SKM-1 (cell line): ENCODE measurements around the gene POTEE.
"Not testable (repeated sequence)": the region's sequence is repeated elsewhere in the genome, so short reads cannot be mapped to it uniquely, and the experiment has no call there.

Source experiments
- DNase-seq: peaks from one replicate; lab custom pipeline; 2025; ENCODE audit not compliant: unreplicated experiment; lab: John Stamatoyannopoulos, UW

The POTEE gene

DNA sequence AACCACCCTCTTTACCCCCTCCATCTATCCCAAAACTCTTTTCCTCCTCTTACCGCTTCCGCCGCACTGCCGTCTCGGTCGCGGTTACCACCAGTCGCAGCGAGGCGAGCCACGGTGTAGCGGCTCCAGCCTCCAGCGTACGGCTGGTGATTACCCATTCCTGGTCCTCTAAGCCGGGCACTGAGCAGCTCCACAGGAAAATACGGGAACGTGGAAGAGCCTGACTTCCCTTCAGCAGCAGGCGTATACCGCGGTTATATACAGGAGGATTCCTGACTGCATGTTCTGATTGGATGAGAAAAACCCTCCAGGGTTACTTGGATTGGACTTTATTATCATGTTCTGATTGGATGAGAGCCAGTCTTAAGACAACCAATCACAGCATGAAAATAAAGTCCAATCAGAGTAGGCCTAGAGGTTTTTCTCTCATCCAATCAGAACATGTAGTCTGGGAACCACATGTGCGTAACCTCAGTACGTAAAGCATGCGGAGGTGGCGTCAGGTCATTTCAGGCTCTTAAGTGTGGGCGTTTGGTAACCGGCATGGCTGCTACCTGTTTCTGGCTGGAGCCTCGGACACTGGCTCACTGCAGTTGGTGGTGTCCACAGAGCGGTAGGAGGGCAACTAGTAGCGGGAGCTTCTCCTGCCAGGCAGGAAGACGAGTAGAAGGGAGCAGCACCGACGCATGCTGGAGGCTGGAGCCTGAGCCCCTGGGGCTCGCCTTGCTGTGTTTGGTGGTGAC, at the start of gene POTEE:
Gene POTEE (plus strand): TSS at position 507 of the 743 bp plus-strand sequence. CDS start 8,867 bp downstream, outside the sequence.
- DNase-seq, result not testable (repeated sequence)

DNA sequence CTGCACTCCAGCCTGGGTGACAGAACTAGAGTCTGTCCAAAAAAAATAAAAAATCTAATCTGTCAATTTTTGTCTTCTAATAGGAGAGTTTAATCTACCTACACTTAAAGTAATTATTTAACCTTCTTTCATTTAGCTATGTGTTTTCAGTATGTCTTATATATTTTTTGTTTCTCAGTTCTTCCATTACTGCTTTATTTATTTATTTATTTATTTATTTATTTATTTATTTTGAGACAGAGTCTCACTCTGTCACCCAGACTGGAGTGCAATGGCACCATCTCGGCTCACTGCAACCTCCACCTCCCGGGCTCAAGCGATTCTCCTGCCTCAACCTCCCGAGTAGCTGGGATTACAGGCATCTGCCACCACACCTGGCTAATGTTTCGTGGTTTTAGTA, 43.8 kb upstream of the POTEE start:
- not testable (repeated sequence) for DNase-seq

DNA sequence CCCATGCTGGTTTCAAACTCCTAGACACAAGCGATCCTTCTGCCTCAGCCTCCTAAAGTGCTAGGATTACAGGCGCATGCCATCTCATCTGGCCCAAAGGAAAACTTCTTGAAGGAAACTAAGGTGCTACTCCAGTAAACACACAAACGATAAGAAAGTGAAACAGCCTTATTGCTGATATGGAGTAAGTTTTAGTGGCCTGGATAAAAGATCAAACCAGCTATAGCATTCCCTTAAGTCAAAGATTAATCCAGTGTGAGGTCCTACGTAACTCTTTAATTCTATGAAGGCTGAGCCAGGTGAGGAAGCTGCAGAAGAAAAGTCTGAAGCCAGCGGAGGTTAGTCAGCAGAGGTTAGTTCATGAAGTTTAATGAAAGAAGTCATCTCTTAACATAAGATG, 40.8 kb upstream of the POTEE start:
- no peak for DNase-seq

DNA sequence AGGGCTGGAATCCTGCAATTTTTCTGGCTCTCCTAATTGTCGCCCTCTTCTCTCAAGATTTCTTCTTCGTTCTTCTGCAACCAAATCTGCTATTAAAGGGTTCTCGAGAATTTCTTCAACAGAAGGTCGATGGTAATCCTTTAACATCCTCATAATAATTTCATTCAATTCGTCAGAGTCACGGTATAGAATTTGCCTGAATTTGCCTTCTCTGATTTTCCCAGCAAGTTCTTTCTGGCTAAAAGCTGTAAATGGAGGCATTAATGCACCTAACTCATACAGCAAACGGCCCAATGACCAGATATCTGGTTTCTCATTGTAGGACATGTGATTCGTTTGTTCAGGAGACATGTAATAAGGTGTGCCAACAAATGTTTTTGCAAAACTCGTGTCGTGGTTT, 31.3 kb upstream of the POTEE start:
- DNase-seq, result not testable (repeated sequence)

DNA sequence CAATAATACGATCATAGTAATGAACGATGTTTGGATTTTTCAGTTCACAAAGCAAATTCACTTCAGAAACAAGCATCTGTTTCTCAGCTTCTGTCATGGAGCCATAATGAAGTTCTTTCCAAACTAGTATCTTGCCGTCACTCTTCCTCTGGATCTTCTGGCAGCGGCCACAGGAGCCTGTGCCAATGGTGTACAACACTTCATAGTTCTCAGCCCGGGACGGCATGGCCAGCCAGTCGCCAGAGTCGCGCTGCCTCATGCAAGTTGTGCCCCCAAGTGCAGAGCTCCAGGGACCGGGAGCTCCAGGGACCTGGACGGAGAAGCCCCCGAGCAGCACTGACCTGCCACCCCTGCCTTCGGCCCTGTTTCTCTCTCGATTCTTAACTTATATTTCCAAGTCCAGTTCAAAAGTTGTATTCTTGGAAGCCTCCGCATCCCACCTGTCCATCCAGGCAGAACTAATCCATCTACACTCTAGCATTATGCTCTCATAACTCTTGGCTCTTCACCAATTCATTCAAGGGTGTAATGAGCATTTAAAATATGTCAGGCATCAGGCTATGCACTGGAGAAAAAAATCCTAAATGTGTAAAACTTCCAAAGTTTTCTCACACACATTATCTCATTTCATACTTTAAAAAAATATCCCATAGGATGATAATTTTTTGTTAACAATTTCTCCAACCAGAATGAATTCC, 30.5 kb upstream of the POTEE start:
- DNase-seq, result not testable (repeated sequence)

DNA sequence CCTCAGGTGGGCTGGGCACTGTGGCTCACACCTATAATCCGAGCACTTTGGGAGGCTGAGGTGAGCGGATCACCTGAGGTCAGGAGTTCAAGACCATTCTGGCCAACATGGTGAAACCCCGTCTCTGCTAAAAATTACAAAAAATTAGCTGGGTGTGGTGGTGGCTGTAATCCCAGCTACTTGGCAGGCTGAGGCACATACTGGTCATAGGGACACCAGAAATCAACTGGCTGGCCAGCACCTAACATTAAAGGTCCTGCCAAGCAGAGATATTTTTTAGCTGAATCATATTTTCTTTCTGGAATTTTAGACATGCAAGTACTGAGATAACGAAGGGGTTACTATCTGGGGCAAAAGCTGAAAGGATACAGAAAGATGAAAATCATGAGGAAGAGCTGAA, 27.9 kb upstream of the POTEE start:
- DNase-seq, result not testable (repeated sequence)

DNA sequence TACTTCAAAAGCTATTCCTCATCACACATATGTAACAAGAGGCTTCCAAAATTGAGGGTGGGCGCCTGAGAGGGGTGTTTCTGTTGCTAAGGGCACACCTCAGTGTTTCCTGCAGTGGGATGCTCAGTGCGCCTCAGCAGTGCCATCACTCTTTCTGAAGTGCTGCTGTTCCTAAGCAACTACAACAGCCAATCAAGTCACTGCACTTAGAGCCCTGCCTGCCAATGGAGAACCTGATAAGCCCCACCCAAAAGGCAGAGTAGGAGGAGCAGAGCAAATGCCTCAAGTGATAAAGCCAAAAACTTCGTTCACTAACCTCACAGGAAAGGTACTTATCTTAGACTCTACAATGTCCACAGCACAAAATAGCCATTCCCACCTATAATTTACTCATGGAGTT, 15.9 kb upstream of the POTEE start:
- DNase-seq, result not testable (repeated sequence)

DNA sequence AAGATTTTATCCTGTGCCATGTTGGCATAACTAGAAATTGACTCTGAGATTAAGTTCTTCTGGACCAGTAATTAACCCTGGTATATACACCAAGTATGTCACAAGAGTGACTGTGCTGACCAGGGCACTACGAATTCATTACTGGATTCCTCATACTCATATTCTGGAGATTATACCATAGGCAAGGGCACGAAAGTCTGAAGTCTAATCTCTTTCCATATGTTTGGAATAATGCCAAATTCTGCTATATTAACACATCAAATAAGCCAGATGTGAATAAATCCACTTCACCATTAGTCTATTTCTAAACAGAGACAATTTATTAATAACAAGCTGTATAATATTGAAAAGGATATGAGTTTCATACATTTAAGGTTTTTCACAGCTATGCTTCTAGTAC, 13.2 kb upstream of the POTEE start:
- DNase-seq, result not testable (repeated sequence)

DNA sequence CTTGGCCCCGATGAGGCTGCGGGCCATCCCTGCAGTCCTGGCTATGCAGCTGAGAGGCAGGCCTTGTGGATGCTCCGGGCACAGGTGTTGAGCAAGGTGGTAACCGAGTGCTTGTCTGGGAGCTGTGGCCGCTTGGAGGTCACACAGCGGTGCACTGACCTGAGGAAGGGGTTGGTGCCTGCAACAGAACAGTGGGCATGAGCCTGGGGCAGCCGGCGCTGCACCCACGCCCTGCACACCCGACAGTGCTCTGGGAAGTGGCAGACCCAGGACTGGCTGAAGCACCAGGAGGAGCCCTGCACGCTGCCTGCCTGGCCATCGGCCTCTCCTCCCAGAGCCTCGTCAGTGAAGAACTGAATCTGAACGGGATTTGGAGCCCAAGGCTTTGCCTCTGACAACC, 8.2 kb upstream of the POTEE start:
- no peak for DNase-seq

DNA sequence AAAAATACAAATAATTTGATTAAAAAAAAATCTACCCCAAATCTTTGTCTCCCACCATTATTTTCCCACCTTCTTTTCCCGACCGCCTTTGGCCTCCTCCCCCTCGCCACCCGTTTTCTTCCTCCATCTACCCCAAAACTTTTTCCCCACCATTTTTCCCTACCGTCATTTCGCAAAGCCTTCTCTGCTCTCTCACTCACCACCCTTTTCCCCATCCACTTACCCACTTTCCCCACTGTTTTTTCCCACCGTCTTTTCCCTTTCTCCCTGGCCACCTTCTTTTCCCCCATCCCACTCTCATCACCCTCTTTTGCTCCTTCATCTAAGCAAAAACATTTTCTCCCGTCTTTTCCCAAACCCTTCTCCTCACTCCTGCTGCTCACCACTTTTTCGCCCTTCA, 1.5 kb upstream of the POTEE start:
- DNase-seq, result not testable (repeated sequence)

DNA sequence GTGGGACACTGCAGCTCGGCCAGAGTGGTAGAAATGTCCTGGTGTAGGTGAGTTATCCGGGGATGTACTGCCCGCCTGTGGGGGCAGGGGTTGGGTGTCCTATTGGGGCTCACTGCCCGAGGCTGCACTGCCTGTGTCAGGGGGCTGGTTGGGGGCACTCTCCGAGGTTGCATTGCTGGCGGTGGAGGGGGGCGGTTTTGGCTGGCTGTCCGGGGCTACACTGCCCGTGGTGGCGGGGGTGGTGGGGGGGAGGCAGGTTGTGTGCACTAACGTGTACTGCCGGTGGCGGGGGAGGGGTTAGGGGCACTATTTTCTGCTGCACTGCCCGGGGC, 403 bp downstream of the POTEE start:
- not testable (repeated sequence) for DNase-seq

DNA sequence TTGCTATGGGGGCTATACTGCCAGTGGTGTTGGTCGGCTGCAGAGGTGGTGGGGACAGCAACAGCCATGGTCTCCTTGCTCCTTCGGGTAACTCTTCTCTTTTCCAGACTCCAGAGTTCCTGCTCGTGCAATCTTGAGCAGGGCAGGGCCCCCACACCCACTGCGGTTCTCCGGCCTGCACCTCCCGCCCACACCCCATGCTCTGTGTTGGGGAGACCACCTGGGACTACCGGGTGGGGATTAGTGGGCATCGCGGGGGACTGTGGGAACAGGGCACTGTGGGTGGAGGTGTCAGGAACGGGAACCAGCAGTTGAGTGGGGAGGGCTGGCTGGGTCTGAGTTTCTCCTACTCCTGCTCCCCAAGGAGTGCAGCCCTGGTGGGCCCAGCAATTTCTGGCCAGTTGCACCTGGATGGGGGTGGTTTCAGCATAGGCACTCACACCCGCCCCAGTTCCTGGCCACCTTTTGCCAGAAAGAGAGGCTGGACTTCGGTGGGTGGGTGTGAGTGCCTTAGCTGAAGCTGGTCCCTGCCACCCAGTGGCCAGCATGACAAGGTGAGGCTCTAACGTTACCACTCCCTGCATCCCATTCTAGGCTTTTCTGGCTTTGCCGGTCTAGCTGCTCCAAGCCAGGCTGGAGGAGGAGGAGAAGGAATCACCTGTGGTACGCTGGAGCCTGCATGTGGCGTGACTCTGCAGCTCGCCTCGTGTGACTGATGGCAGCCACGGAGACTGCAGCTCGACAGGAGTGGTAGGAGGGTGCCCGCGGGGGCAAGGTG, 1.3 kb downstream of the POTEE start:
- not testable (repeated sequence) for DNase-seq

DNA sequence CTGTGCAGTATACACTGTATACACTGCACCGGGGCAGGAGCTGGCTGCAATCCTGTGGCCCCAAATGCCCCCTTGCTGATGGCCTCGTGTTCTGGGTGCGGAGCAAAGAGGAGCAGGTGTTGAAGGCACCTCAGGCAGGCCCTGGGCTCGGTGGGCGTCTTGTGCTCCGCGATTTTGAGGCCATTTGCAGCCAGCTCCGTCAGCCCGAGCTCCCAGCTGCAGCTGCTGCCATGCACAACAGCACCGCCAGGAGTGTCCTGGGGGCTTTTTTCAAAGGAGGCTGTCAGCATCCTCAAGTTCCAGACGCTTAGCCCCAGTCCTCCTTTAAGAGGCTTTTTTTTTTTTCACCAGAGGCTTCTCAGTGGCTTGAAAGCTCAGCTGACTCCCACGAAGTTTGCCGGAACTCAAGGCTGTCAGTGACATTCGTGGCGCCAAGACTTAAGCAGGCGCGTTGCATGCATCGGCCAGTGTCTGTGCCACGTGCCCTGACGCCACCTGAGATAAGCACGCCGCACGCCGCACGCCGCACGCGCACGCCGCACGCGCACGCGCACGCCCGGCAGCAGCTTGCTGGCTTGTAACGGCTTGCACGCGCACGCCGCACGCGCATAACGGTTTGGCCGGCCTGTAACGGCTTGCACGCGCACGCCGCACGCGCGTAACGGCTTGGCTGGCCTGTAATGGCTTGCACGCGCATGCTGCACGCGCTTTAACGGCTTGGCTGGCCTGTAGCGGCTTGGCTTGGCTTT, 8.1 kb downstream of the POTEE start:
- not testable (repeated sequence) for DNase-seq

DNA sequence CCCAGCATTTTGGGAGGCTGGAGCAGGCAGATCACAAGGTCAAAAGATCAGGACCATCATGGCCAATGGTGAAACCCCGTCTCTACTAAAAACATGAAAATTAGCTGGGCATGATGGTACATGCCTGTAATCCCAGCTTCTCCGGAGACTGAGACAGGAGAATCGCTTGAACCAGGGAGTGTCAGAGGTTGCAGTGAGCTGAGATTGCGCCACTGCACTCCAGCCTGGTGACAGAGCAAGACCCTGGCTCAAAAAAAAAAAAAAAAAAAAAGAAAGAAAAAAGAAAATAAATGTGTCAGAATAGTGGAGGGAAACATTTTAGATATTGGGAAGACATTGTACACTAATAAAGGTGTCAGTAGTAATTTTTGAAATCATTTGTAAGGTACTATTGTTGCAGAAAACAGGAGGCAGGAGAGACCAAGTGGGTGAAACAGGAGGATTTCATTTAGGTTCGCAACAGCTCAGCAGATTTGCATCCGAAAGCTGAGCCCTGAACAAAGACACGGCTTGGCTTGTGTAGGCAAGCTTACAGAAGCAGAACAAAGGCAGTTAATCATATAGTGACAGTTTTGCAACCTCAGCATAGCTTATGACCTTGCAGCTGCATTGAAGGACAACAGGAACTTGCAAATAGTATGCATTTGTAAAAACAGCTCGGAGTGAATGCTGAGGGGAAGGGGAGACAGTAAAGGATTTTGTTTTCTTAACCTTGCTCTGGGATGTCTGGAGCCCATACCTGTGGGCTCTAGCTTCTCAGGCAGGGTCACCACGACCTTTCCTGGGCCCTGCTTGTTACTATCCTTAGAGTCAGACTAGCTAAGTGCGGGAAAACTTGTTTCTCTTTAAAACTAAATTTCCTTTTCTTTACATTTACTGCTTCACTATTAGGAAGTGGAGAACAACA, 26.5 kb downstream of the POTEE start:
- not testable (repeated sequence) for DNase-seq
